GM21526 (cell line): ENCODE data around the gene PDGFRA.

ENCODE experiments used
- ATAC-seq: cut with Tn5 transposase; IDR thresholded peaks from one replicate; pipeline ENCODE4 v1.9.1; 2021; ENCODE audit warnings: moderate library complexity; ENCODE audit not compliant: unreplicated experiment, low FRiP score

PDGFRA gene

GRCh38 chr4:54228961-54229501 is at the start of gene PDGFRA:
Gene PDGFRA (plus strand): TSS chr4:54229293. CDS start chr4:54258769, 29,476 bp downstream.
- ATAC-seq: no peak

GRCh38 chr4:54184581-54184980 is 44.5 kb upstream of the PDGFRA start:
- ATAC-seq: no peak

GRCh38 chr4:54185044-54185780 is 43.9 kb upstream of the PDGFRA start:
- ATAC-seq: no peak

- no peak for ATAC-seq
These were observed 43.2 kb upstream of the PDGFRA start for GRCh38 chr4:54185866-54186265.

- no peak for ATAC-seq
These were observed 42.7 kb upstream of the PDGFRA start for GRCh38 chr4:54186371-54186770.

- ATAC-seq: no peak
These were observed 41.9 kb upstream of the PDGFRA start for GRCh38 chr4:54187148-54187547.

- no peak for ATAC-seq
These were observed 40.0 kb upstream of the PDGFRA start for GRCh38 chr4:54189140-54189539.

GRCh38 chr4:54192811-54193210 is 36.3 kb upstream of the PDGFRA start:
- no peak for ATAC-seq

- ATAC-seq: no peak
These were observed 31.2 kb upstream of the PDGFRA start for GRCh38 chr4:54197926-54198325.

GRCh38 chr4:54199919-54200318 is 29.2 kb upstream of the PDGFRA start:
- no peak for ATAC-seq

GRCh38 chr4:54209617-54210016 is 19.5 kb upstream of the PDGFRA start:
- no peak for ATAC-seq

- ATAC-seq: no peak
These were observed 16.1 kb upstream of the PDGFRA start for GRCh38 chr4:54213001-54213400.

- no peak for ATAC-seq
These were observed 15.3 kb upstream of the PDGFRA start for GRCh38 chr4:54213761-54214160.

- ATAC-seq: no peak
These were observed 13.6 kb upstream of the PDGFRA start for GRCh38 chr4:54215379-54216077.

GRCh38 chr4:54217642-54218495 is 11.2 kb upstream of the PDGFRA start:
- ATAC-seq: peak; percentile 80

- ATAC-seq: no peak
These were observed 10.4 kb upstream of the PDGFRA start for GRCh38 chr4:54218736-54219135.

GRCh38 chr4:54224996-54225597 is 4.0 kb upstream of the PDGFRA start:
- ATAC-seq: no peak

- no peak for ATAC-seq
These were observed 3.3 kb upstream of the PDGFRA start for GRCh38 chr4:54225598-54226403.

- ATAC-seq: no peak
These were observed 2.5 kb upstream of the PDGFRA start for GRCh38 chr4:54226404-54227255.
